GM12864 (cell line): ENCODE results near the gene SLC25A3.
"Not testable (repeated sequence)": the region's sequence is repeated elsewhere in the genome, so short reads cannot be mapped to it uniquely, and the experiment has no call there.

ENCODE experiments used
- DNase-seq: peaks from one replicate; pipeline ENCODE4 v3.0.0-alpha.2; 2011; ENCODE audit warnings: low read depth
- H3K4me3 ChIP-seq: 2 replicates; pipeline ENCODE4 v1.5.1; 2011; ENCODE audit warnings: mild to moderate bottlenecking, low read depth, low read length, control low read depth
- TF ChIP-seq, protein P1 (sequence below): IDR thresholded peaks from 2 replicates; pipeline ENCODE4 v1.5.1; 2011; ENCODE audit warnings: low read depth, mild to moderate bottlenecking, moderate library complexity, low read length, control low read depth, inconsistent platforms; ENCODE audit errors: missing control alignments

Gene SLC25A3

DNA sequence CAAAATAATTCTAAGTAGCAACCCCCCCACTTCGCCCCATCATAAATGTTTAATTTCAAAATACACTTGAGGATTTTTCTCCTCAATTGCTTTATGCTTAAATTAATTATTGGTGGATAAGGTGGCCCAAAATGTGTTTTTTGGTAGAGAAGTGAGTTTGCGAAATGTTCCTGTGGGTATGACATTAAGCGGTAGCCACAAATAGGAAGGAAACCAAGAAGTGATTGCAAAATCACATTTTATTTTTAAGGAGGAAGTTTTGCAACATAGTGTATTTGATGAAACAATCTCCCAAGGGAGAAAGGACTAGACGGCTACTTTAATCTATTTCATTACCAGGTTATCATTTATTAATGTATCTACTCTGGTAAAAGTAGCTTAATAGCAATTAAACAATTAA lies 25.5 kb downstream of the SLC25A3 start:
- TF ChIP-seq, protein P1, sequence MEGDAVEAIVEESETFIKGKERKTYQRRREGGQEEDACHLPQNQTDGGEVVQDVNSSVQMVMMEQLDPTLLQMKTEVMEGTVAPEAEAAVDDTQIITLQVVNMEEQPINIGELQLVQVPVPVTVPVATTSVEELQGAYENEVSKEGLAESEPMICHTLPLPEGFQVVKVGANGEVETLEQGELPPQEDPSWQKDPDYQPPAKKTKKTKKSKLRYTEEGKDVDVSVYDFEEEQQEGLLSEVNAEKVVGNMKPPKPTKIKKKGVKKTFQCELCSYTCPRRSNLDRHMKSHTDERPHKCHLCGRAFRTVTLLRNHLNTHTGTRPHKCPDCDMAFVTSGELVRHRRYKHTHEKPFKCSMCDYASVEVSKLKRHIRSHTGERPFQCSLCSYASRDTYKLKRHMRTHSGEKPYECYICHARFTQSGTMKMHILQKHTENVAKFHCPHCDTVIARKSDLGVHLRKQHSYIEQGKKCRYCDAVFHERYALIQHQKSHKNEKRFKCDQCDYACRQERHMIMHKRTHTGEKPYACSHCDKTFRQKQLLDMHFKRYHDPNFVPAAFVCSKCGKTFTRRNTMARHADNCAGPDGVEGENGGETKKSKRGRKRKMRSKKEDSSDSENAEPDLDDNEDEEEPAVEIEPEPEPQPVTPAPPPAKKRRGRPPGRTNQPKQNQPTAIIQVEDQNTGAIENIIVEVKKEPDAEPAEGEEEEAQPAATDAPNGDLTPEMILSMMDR, result no peak
- no peak overlapping the region for H3K4me3 ChIP-seq
- no peak for DNase-seq

DNA sequence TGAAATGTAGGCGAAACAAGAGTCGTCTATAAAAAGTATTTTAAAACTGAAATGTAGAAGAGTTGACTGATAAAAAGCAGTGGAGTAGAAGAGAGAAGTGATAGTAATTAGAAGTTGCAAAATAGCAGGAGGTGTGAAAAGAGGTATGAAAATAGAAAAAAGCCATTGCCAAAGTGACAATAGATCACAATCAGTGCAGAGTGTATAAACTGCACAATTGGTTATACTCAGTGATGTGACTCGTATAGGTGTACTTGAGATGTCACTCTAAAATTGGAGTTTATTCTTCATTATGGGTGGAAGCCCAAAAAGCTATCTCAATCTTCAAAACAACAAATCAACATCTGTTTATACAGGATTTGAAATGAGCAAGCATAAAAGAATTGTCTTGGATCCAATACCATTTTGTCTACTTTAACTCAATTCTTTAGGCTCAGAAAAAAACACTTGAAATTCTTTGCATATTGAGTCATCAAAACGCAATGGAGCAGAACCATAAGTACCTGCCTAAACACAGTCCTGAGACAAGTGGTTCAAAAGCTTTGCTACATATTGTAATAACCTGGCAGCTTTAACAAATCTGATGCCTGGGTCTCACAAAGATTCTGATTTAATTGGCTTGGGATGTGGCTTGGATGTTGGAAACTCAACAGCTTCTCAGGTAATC lies 42.3 kb downstream of the SLC25A3 start:
- DNase-seq, result no peak
- TF ChIP-seq, protein P1, result no peak
- H3K4me3 ChIP-seq, result no peak overlapping the region

DNA sequence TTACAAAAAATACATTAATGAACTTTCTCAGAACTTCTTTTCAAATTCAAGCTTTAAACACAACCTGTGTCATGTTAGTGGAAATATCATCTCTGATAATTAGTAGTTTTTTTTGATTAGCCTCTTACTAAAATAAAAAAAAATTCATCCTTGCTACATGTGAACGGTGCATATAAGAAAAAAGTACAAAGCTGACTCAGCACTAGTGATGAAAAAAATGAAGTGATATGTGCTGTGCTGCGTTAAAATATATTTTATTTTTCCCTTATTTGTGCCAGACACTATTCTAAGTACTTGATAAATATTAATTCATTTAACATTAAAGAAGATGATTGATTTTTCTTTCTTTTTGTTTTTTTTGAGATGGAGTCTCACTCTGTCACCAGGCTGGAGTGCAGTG lies 43.6 kb downstream of the SLC25A3 start:
- H3K4me3 ChIP-seq, result no peak overlapping the region
- TF ChIP-seq, protein P1, result no peak

DNA sequence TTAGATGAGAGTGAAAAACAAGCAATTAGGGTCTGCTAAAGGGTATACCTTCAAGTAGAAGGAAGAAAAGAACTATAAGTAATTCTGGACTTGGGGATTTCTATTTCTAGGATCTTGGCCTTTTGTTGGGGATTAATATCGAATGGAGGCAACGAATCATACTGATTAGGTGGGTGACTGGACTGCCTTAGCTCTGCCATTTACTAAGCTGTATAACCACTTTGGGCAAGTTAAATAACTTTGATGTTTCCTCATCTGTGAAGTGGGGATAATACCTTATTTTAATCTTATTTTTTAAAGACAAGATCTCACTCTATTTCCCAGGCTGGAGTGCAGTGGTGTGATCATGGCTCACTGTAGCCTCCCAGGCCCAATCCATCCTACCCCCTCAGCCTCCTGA lies 44.5 kb downstream of the SLC25A3 start:
- no peak for DNase-seq
- no peak overlapping the region for H3K4me3 ChIP-seq
- TF ChIP-seq, protein P1, result no peak

More for the DNA sequence above, 43.6 kb downstream of the SLC25A3 start:
- no peak for DNase-seq

DNA sequence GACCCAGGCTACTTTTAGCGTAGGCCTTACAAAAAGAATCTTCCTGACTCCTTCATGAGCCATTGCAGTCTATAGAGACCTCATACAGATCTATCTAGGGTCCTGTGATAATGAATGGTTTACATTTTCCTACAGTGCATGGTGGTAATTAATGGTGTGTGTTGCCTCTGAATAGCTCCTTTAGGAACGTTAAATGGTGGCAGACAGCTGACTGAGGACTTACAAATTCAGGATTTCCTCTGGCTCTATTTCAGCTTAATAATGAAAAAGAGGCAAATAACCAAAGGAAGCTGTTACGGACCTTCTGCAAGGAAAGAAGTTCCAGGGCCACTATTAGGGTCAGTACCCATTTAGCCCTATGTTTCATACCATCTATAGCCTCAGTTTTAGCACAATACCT lies 46.0 kb downstream of the SLC25A3 start:
- no peak overlapping the region for H3K4me3 ChIP-seq
- TF ChIP-seq, protein P1, result no peak
- DNase-seq, result no peak

DNA sequence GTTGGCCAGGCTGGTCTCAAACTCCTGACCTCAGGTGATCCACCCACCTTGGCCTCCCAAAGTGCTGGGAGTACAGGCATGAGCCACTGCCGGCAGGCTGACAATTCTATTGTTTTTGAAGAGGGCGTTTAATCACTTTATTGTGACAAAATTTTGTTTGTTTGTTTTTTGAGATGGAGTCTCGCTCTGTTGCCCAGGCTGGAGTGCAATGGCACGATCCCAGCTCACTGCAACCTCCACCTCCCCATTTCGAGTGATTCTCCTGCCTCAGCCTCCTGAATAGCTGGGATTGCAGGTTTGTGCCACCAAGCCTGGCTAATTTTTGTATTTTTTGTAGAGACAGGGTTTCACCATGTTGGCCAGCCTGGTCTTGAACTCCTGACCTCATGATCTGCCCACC lies 49.3 kb downstream of the SLC25A3 start:
- DNase-seq, result not testable (repeated sequence)
- peak overlapping the region; percentile 98; the same call in 1 of the 2 replicates for H3K4me3 ChIP-seq

DNA sequence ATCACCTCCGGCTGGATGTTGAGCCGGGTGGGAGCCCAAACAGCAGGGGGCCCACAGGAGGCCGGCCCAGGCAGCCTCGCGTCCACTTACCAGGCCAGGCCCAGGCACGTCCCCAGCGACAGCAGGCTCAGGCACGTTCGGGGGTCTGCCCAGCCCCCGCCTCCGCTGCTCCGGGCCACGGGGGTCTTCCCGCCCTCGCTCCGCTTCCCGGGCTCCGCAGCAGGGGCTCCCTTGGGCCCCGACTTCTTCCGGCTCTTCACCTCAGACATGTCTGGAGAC lies 50.9 kb downstream of the SLC25A3 start:
- peak overlapping the region; percentile 98 for H3K4me3 ChIP-seq
- no peak for DNase-seq
- TF ChIP-seq, protein P1, result no peak
